ENCODE results near the gene CCN2.
"Not testable (repeated sequence)": the region's sequence is repeated elsewhere in the genome, so short reads cannot be mapped to it uniquely, and the experiment has no call there.

The CCN2 gene

GRCh38 chr6:131908787-131909186 is 42.4 kb downstream of the CCN2 start:
- DNase-seq = not testable (repeated sequence)

GRCh38 chr6:131903734-131904133 is 47.4 kb downstream of the CCN2 start:
- DNase-seq = not testable (repeated sequence)

- DNase-seq = not testable (repeated sequence)
These were observed 49.8 kb downstream of the CCN2 start for GRCh38 chr6:131901326-131901873.

GRCh38 chr6:131900231-131900630 is 50.9 kb downstream of the CCN2 start:
- no peak for DNase-seq

GRCh38 chr6:131898718-131899117 is 52.5 kb downstream of the CCN2 start:
- no peak for DNase-seq
